Body of pancreas (tissue), 4 donors: ENCODE results near the gene RCAN2.

Experiments
- POLR2A ChIP-seq, 3 donors: fragments of 450-650 bp; IDR thresholded peaks; one replicate each; pipeline ENCODE4 v1.6.1; 2016; ENCODE audit warnings: antibody characterized with exemption in 3 of 3, mild to moderate bottlenecking in 2 of 3
- TF ChIP-seq, protein P1 (sequence below), 7 experiments: fragments of 450-650 bp in 4 of 7; fragments of 200-600 bp in 3 of 7; sonication (generic) in 3 of 7; IDR thresholded peaks; one replicate each; pipeline ENCODE4 v1.5.1; 2016 to 2019; ENCODE audit warnings: antibody characterized with exemption in 7 of 7

DNA sequence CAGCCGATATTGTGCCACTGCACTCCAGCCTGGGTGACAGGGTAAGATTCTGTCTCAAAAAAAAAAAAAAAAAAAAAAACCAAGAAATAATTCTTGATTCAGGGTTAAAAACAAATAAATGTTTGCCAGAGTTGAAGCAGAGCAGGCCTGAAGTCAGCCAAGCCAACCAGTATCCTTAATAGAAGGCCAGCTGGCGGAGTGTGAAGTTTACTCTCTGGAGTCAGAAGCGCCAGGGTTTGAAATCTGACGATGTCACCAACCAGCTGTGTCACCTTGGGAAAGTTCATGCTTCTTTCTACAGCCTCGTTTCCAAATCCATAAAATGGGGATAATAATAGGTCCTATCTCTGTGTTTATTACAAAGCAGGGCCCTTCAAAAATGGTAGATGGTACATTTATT is 247.5 kb downstream of the RCAN2 start:
- no peak for TF ChIP-seq POLR2A (IDR thresholded peaks at IDR 0.05)
- TF ChIP-seq, protein P1, sequence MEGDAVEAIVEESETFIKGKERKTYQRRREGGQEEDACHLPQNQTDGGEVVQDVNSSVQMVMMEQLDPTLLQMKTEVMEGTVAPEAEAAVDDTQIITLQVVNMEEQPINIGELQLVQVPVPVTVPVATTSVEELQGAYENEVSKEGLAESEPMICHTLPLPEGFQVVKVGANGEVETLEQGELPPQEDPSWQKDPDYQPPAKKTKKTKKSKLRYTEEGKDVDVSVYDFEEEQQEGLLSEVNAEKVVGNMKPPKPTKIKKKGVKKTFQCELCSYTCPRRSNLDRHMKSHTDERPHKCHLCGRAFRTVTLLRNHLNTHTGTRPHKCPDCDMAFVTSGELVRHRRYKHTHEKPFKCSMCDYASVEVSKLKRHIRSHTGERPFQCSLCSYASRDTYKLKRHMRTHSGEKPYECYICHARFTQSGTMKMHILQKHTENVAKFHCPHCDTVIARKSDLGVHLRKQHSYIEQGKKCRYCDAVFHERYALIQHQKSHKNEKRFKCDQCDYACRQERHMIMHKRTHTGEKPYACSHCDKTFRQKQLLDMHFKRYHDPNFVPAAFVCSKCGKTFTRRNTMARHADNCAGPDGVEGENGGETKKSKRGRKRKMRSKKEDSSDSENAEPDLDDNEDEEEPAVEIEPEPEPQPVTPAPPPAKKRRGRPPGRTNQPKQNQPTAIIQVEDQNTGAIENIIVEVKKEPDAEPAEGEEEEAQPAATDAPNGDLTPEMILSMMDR (IDR thresholded peaks at IDR 0.05) = no peak
